ENCODE measurements around the gene PPP5C. TPM values are rescaled to one million over a fixed set of nuclear protein-coding genes. Genes with fewer than 3 reads are reported as not detected.

The PPP5C gene
- total and polyA plus RNA-seq, 9 of the 15 experiments (the other 6 are each of a cell fraction or from before 2014, with no cell fraction given) = 1.9 to 166 (median 108) TPM

DNA sequence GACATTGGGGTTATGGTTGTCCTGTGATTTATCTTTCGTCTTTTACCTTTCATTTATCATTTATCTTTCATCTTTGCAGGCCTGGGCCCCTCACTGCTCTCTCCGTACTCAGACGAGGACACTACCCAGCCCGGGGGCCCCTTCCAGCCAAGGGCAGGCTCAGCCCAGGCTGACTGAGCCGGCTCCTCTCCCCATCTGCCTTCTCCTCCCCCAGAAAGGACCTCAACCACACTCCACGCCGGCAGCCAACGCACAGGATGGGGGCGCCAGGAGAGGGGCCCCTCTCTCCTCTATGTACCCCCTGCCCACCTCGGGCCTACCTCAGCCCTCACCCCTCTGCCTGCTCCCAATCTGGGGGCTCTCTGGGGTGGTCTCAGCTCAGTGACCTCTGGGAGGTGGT, 7.4 kb upstream of the PPP5C start (continued):
- TF ChIP-seq ZNF561 (CRISPR knock-in tag; conservative IDR thresholded peaks at IDR 0.05) (no peak), POLR2AphosphoS5 (IDR thresholded peaks at IDR 0.05; ENCODE audit: control insufficient read depth, insufficient read depth, low read depth, low read length) (no peak), MAZ (CRISPR knock-in tag; conservative IDR thresholded peaks at IDR 0.05 in 1 of 2, IDR thresholded peaks at IDR 0.05 in 1 of 2) (no peak)

GRCh38 chr19:46340051-46340659, 6.7 kb upstream of the PPP5C start:
- CTCF ChIA-PET (ENCODE audit: low intra/inter-chr PET ratio) = no interaction called here

More at GRCh38 chr19:46340051-46340659, 6.7 kb upstream of the PPP5C start:
- no peaks in the 10 kb centered on the region for H3K36me3 ChIP-seq (ENCODE audit: control insufficient read depth, insufficient read depth, low read length)
- H3K79me2 ChIP-seq (ENCODE audit: control insufficient read depth, insufficient read depth, low read length) = no peaks in the 10 kb centered on the region
- BruUV-seq (replicated peaks) = no TSS peak
- H3K27ac ChIP-seq (ENCODE audit: extremely low read depth, low read depth, low read length) = no peak overlapping the region
- H2AFZ ChIP-seq (ENCODE audit: low read depth, low read length) = no peak overlapping the region
- no peaks in the 10 kb centered on the region for H4K20me1 ChIP-seq (replicated peaks; ENCODE audit: control insufficient read depth, insufficient read depth, low read length)
- ATAC-seq (no peak), FAIRE-seq (no peak), DNase-seq (ENCODE audit: extremely low read depth in 1 of 4, low spot score in 3 of 4) (no peak)
- no peak overlapping the region for H3K4me2 ChIP-seq (ENCODE audit: insufficient read depth, low read length)
- intact Hi-C loops (cut with micrococcal nuclease) (no loop called here), in situ Hi-C loops (cut with MboI) (no loop called here)
- no peak overlapping the region for H3K4me3 ChIP-seq
- H3K9me3 ChIP-seq (replicated peaks; ENCODE audit: control insufficient read depth, insufficient read depth, low read depth, low read length) = no peaks in the 10 kb centered on the region
- 32% methylated on average over 9 of the region's 11 CpGs for WGBS (ENCODE audit: insufficient coverage, low coverage, missing lambda C conversion rate)
- TF ChIP-seq, protein P1, sequence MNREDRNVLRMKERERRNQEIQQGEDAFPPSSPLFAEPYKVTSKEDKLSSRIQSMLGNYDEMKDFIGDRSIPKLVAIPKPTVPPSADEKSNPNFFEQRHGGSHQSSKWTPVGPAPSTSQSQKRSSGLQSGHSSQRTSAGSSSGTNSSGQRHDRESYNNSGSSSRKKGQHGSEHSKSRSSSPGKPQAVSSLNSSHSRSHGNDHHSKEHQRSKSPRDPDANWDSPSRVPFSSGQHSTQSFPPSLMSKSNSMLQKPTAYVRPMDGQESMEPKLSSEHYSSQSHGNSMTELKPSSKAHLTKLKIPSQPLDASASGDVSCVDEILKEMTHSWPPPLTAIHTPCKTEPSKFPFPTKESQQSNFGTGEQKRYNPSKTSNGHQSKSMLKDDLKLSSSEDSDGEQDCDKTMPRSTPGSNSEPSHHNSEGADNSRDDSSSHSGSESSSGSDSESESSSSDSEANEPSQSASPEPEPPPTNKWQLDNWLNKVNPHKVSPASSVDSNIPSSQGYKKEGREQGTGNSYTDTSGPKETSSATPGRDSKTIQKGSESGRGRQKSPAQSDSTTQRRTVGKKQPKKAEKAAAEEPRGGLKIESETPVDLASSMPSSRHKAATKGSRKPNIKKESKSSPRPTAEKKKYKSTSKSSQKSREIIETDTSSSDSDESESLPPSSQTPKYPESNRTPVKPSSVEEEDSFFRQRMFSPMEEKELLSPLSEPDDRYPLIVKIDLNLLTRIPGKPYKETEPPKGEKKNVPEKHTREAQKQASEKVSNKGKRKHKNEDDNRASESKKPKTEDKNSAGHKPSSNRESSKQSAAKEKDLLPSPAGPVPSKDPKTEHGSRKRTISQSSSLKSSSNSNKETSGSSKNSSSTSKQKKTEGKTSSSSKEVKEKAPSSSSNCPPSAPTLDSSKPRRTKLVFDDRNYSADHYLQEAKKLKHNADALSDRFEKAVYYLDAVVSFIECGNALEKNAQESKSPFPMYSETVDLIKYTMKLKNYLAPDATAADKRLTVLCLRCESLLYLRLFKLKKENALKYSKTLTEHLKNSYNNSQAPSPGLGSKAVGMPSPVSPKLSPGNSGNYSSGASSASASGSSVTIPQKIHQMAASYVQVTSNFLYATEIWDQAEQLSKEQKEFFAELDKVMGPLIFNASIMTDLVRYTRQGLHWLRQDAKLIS (CRISPR knock-in tag; IDR thresholded peaks at IDR 0.05) = no peak
- TF ChIP-seq PRPF4 (IDR thresholded peaks at IDR 0.05; ENCODE audit: insufficient read depth, low read depth, low read length, poor library complexity, severe bottlenecking) = no peak
- no peaks in the 10 kb centered on the region for H3K9me1 ChIP-seq (ENCODE audit: control insufficient read depth, insufficient read depth, low read length)
- POLR2A ChIA-PET = interaction anchor here (0.6 kb wide), 1 partner anchor 82 kb away, joined by 3 read pairs; no protein-coding TSS in a partner anchor
- H3K4me1 ChIP-seq (replicated peaks in 1 of 2; ENCODE audit: control insufficient read depth in 2 of 2, insufficient read depth in 2 of 2, low read length in 2 of 2) = peaks cover 0 to 4% of the 10 kb centered on the region in 2 experiments; a peak in 2 of 5 replicates
- no peak overlapping the region for H3K9ac ChIP-seq (ENCODE audit: insufficient read depth in 1 of 2, low read depth in 2 of 2, low read length in 2 of 2)
- H3K27me3 ChIP-seq (ENCODE audit: control insufficient read depth in 2 of 2, insufficient read depth in 2 of 2, low read length in 2 of 2) = peaks cover 19 to 48% of the 10 kb centered on the region in 2 experiments
